Kidney (tissue), 14 donors: ENCODE measurements around the gene PRUNE2. TPM values are rescaled to one million over a fixed set of nuclear protein-coding genes. Genes with fewer than 3 reads are reported as not detected.
A peak's percentile ranks its signal among the peaks of the same experiment; 100 is the strongest.
"Not testable (repeated sequence)": the region's sequence is repeated elsewhere in the genome, so short reads cannot be mapped to it uniquely, and the experiment has no call there.

Experiments used
- DNase-seq, 5 donors: peaks; one replicate each; pipeline ENCODE4 v3.0.0-alpha.2; 2013 to 2020
- FAIRE-seq: peaks from 2 replicates; lab custom pipeline; 2012; peaks lifted over from hg19 to GRCh38; lab: Jason Lieb, UNC
- H3K27ac ChIP-seq, 2 donors: one replicate each; pipeline ENCODE4 v1.7.0; 2013; ENCODE audit warnings: low read depth in 2 of 2, low read length in 2 of 2, inconsistent platforms in 1 of 2
- H3K27me3 ChIP-seq: one replicate; pipeline ENCODE4 v1.7.1; 2013; ENCODE audit warnings: low read length, inconsistent platforms; ENCODE audit not compliant: control insufficient read depth, insufficient read depth
- H3K36me3 ChIP-seq, 3 donors: one replicate each; pipeline versions ENCODE4 v1.7.0 to v1.7.1; 2013; ENCODE audit warnings: low read length in 3 of 3, control low read depth in 1 of 3, inconsistent platforms in 1 of 3; ENCODE audit not compliant: insufficient read depth in 3 of 3, control insufficient read depth in 2 of 3
- H3K4me1 ChIP-seq, 3 donors: one replicate each; pipeline versions ENCODE4 v1.7.0 to v1.7.1; 2013; ENCODE audit warnings: low read length in 3 of 3, inconsistent platforms in 1 of 3, low read depth in 1 of 3; ENCODE audit not compliant: control insufficient read depth in 2 of 3, insufficient read depth in 2 of 3
- H3K4me3 ChIP-seq, 3 donors: one replicate each; pipeline versions ENCODE4 v1.7.0 to v1.8.1; 2013; ENCODE audit warnings: low read length in 3 of 3, control low read depth in 1 of 3, inconsistent platforms in 1 of 3
- H3K9ac ChIP-seq, 3 donors: one replicate each; pipeline versions ENCODE4 v1.7.0 to v1.7.1; 2013; ENCODE audit warnings: low read length in 3 of 3, control low read depth in 1 of 3, inconsistent platforms in 1 of 3
- H3K9me3 ChIP-seq, 3 donors: one replicate each; pipeline versions ENCODE4 v1.7.0 to v1.7.1; 2013; ENCODE audit warnings: low read length in 3 of 3, control low read depth in 1 of 3, inconsistent platforms in 1 of 3; ENCODE audit not compliant: control insufficient read depth in 2 of 3, insufficient read depth in 1 of 3
- CTCF ChIP-seq: IDR thresholded peaks from 3 replicates; pipeline ENCODE4 v1.5.1; 2012; ENCODE audit warnings: mild to moderate bottlenecking, moderate library complexity, borderline replicate concordance; ENCODE audit not compliant: insufficient read depth; ENCODE audit errors: extremely low read depth
- intact Hi-C: fragments of 100-400 bp; cut with DNase I; formaldehyde crosslinking; loops from one replicate; pipeline ENCODE4 v1.11.1; 2022
- polyA plus RNA-seq: library from polyadenylated mRNA; stranded (reverse); fragments of 350-450 nt; fragmentation: Illumina TruSeq; extraction: RNeasy Lipid Tissue Mini Kit (QIAGEN cat#74804); gene quantifications from one replicate; pipeline ENCODE4 v1.2.3, GENCODE V29; 2014; ENCODE audit warnings: low read depth, low replicate concordance; ENCODE audit not compliant: insufficient read depth
- total RNA-seq: library from RNA; stranded (reverse); fragmentation: NEBNext Ultra II Directional; extraction: Animal tissue kit (Norgen Biotek cat#: 25700); gene quantifications from one replicate; pipeline ENCODE4 v1.2.1, GENCODE V29; 2021
- donor health status: control.
- donor health status: control.
- donor health status: control.
- donor health status: control.
- donor health status: control.
- donor health status: DM: yes; HTN: yes; CAD: no.
- donor health status: Normal renal cell carcinoma (clear cell type).

Gene PRUNE2
- total and polyA plus RNA-seq, 2 donors from 2014 or later, result 12.6 to 65.1 TPM

- H3K9ac ChIP-seq, result no peak overlapping the region
- no peaks in the 10 kb centered on the region for H3K27me3 ChIP-seq
- no peak for FAIRE-seq
- TF ChIP-seq CTCF, result no peak
- no peak overlapping the region for H3K4me3 ChIP-seq
- no peak for DNase-seq
- no peaks in the 10 kb centered on the region for H3K36me3 ChIP-seq
- intact Hi-C loops, result no loop called here
- no peaks in the 10 kb centered on the region for H3K9me3 ChIP-seq
- H3K27ac ChIP-seq, result no peak overlapping the region
- H3K4me1 ChIP-seq, result no peaks in the 10 kb centered on the region
These were observed 238.4 kb downstream of the PRUNE2 start for GRCh38 chr9:76667521-76667957.

- H3K9ac ChIP-seq, H3K27me3 ChIP-seq, FAIRE-seq, H3K4me3 ChIP-seq, H3K9me3 ChIP-seq, intact Hi-C loops, H3K36me3 ChIP-seq, H3K4me1 ChIP-seq, H3K27ac ChIP-seq: not testable (repeated sequence)
- DNase-seq, result peak in 1 of 5 donors; percentile 47
These were observed 239.9 kb downstream of the PRUNE2 start for GRCh38 chr9:76665966-76666365.

GRCh38 chr9:76665458-76665857 is 240.5 kb downstream of the PRUNE2 start:
- intact Hi-C loops, result no loop called here
- Histone ChIP-seq H3K27ac (no peak overlapping the region), H3K9me3 (peaks cover 0 to 6% (median 0%) of the 10 kb centered on the region in 3 donors), H3K4me3 (no peak overlapping the region), H3K36me3 (no peaks in the 10 kb centered on the region), H3K4me1 (no peaks in the 10 kb centered on the region), H3K27me3 (no peaks in the 10 kb centered on the region), H3K9ac (no peak overlapping the region)
- DNase-seq, result no peak
- no peak for FAIRE-seq
- TF ChIP-seq CTCF, result no peak

- Histone ChIP-seq H3K9ac (no peak overlapping the region), H3K27ac (no peak overlapping the region), H3K4me3 (no peak overlapping the region), H3K9me3 (peaks cover 0 to 6% (median 0%) of the 10 kb centered on the region in 3 donors), H3K4me1 (no peaks in the 10 kb centered on the region), H3K27me3 (no peaks in the 10 kb centered on the region), H3K36me3 (no peaks in the 10 kb centered on the region)
- intact Hi-C loops, result no loop called here
- FAIRE-seq (no peak), DNase-seq (no peak)
- TF ChIP-seq CTCF, result no peak
These were observed 241.8 kb downstream of the PRUNE2 start for GRCh38 chr9:76664120-76664519.
